Esophagus muscularis mucosa (tissue), 4 donors: ENCODE measurements around the gene GRIN3B.

Source experiments
- CTCF ChIP-seq, 3 experiments: fragments of 200-600 bp in 2 of 3; fragments of 450-650 bp in 1 of 3; sonication (generic) in 2 of 3; IDR thresholded peaks; one replicate each; pipeline ENCODE4 v1.5.1; 2017 to 2019; ENCODE audit warnings: antibody characterized with exemption in 3 of 3, mild to moderate bottlenecking in 2 of 3, moderate library complexity in 1 of 3
- EP300 ChIP-seq: sonication (generic); formaldehyde crosslinking; IDR thresholded peaks from one replicate; pipeline ENCODE4 v1.6.1; 2017; ENCODE audit warnings: antibody characterized with exemption
- POLR2A ChIP-seq: fragments of 450-650 bp; IDR thresholded peaks from one replicate; pipeline ENCODE4 v1.6.1; 2017; ENCODE audit warnings: antibody characterized with exemption, moderate library complexity, mild to moderate bottlenecking, low read depth

GRCh38 chr19:989381-990081, 10.7 kb upstream of the GRIN3B start:
- TF ChIP-seq CTCF (IDR thresholded peaks at IDR 0.05) (peak in 1 of 3 experiments; percentile 11), EP300 (no peak), POLR2A (no peak)
